Measurements from ENCODE around the gene PATL1.

- TF ChIP-seq POLR2A (IDR thresholded peaks at IDR 0.05), result peak in 1 of 2 donors; percentile 60
- no peak for TF ChIP-seq CTCF (IDR thresholded peaks at IDR 0.05 in 4 of 5, conservative IDR thresholded peaks at IDR 0.05 in 1 of 5)
These were observed 61.0 kb downstream of the PATL1 start for GRCh38 chr11:59607703-59608454.
